ENCODE measurements around the gene PDGFA.

Gene PDGFA

DNA sequence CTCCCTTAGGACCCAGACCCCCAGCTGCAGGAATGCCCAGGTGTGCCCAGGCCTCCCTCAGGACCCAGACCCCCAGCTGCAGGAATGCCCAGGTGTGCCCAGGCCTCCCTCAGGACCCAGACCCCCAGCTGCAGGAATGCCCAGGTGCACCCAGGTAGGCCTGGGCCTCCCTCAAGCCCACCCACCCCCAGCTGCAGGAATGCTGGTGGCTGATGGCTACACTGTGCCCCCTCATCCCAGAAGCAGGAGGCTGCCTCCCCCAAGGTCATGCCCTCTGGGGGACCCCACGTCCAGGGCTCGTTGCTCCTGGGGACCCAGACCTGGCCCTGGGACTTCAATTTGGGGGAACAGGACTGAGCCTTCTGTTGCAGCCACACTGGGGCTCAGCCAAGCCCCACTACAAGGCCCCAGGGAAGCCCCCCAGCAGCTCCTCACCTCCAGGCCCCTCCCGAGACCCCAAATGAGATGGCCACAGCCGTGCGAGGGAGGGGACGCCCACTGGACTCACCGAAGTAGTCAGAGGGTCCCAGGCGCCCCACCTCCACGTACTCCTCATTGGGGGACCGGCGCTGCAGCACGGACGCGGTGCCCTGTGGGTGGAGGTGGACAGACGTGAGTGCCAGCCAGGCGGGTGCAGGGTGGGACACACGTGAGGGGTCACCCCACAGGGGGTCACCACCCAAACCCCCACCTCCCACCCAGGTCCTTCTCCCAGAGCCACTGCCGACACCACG is 31.4 kb upstream of the PDGFA start:
- DNase-seq (ENCODE audit: low read depth, low spot score): no peak
- in situ Hi-C loops (cut with HindIII; ENCODE audit: low sequenced_read_pairs): no loop called here
- no peak overlapping the region for H3K4me3 ChIP-seq (ENCODE audit: low read depth, low read length)
- TF ChIP-seq, protein P1, sequence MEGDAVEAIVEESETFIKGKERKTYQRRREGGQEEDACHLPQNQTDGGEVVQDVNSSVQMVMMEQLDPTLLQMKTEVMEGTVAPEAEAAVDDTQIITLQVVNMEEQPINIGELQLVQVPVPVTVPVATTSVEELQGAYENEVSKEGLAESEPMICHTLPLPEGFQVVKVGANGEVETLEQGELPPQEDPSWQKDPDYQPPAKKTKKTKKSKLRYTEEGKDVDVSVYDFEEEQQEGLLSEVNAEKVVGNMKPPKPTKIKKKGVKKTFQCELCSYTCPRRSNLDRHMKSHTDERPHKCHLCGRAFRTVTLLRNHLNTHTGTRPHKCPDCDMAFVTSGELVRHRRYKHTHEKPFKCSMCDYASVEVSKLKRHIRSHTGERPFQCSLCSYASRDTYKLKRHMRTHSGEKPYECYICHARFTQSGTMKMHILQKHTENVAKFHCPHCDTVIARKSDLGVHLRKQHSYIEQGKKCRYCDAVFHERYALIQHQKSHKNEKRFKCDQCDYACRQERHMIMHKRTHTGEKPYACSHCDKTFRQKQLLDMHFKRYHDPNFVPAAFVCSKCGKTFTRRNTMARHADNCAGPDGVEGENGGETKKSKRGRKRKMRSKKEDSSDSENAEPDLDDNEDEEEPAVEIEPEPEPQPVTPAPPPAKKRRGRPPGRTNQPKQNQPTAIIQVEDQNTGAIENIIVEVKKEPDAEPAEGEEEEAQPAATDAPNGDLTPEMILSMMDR (IDR thresholded peaks at IDR 0.05; ENCODE audit: low read depth, low read length): no peak

DNA sequence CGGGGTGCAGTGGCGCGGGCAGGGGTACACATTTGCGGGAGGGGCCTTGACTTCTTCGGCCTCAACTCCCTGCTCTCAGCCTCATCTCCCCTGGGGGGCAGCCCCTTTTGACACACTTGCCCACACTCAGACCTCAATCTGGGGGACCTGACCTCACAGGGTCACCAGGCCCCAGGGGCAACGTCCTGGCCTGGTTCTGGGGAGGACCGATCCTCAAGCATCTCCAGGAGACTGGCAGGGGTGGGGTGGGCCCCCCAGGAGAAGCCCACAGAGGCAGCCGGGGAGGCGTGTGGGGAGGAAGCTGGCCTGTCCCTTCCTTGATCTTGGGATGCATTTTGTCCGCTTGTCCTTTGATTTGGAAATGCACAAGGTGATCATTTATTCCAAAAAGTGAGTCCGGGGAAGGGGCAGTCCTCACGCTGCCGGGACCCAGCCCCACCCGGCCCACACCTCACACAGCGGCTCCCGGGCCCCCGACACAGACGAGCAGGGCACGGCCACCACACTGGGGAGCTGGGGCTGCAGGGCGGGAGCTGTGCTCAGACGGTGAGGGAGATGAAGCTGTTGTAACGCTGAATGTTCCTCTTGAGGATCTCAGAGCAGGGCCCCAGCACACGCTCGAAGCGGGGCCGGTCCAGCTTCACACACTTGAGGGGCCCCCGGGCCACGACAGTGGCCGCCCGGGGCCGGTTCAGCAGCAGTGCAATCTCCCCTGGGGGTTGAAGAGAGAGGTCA is 30.4 kb upstream of the PDGFA start:
- TF ChIP-seq, protein P1 (IDR thresholded peaks at IDR 0.05; ENCODE audit: low read depth, low read length): no peak
- in situ Hi-C loops (cut with HindIII; ENCODE audit: low sequenced_read_pairs): no loop called here
- H3K4me3 ChIP-seq (ENCODE audit: low read depth, low read length): no peak overlapping the region
- DNase-seq (ENCODE audit: low read depth, low spot score): no peak

DNA sequence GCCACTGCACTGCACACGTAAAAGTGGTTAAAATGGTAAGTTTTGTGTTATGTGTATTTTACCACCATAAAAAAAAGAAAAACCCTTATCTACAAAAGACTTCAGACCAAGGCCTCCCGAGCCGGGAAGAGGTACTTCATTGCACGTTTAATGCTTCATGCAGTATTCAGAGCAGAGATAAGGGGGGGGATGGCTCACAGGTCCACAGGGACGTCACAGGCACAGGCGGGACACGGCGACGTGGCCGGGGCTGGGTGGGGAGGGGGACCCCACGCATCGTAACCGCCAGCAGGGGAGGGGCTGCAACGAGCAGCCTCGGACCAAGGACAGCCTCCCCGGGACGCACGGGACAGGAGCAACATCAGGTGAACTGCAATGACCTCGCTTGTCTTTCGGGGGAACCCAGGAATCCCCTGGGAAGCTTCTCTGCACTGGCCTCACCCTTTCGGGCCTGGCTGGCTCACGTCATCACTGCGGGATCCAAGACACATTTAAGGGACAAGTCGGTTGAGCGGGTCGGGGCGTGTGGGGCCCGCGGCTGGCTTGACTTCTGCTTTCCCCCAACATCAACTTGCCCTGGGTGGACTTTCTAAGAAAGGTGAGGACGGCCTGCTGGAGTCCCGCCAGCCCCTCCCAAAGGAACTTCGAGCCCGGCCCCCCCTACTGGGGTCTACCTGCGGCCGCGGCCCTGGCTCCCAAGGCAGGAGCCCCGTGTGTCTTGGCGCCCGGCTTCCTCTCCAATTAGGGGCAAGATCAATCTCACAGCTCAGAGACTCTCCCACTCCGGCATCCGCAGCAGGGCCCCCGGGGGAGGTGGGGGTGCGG is 29.6 kb upstream of the PDGFA start:
- in situ Hi-C loops (cut with HindIII; ENCODE audit: low sequenced_read_pairs): no loop called here
- H3K4me3 ChIP-seq (ENCODE audit: low read depth, low read length): no peak overlapping the region
- TF ChIP-seq, protein P1 (IDR thresholded peaks at IDR 0.05; ENCODE audit: low read depth, low read length): no peak
- DNase-seq (ENCODE audit: low read depth, low spot score): no peak

GRCh38 chr7:548401-548800 is 28.8 kb upstream of the PDGFA start:
- in situ Hi-C loops (cut with HindIII; ENCODE audit: low sequenced_read_pairs): no loop called here
- TF ChIP-seq, protein P1 (IDR thresholded peaks at IDR 0.05; ENCODE audit: low read depth, low read length): no peak
- no peak overlapping the region for H3K4me3 ChIP-seq (ENCODE audit: low read depth, low read length)
- DNase-seq (ENCODE audit: low read depth, low spot score): no peak

DNA sequence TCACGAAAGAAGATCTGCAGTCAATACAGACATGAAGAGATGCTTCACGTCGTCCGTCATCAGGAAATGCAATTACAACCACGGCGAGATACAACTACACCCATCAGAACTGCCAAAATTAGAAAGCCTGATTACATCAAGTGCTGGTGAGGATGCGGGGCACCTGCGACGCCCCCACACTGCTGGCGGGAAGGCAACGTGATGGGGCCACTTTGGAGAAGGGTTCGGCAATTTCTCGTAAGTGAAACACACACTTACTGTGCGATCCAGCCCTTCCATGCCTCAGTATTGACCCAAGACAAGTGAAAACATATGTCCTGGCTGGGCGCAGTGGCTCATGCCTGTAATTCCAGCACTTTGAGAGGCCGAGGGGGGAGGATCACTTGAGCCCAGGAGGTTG is 25.8 kb upstream of the PDGFA start:
- in situ Hi-C loops (cut with HindIII; ENCODE audit: low sequenced_read_pairs): no loop called here
- DNase-seq (ENCODE audit: low read depth, low spot score): no peak
- TF ChIP-seq, protein P1 (IDR thresholded peaks at IDR 0.05; ENCODE audit: low read depth, low read length): no peak
- H3K4me3 ChIP-seq (ENCODE audit: low read depth, low read length): no peak overlapping the region

Data from astrocyte of the spinal cord (primary cell).